Esophagus mucosa (tissue), 1 donor: ENCODE results near the gene TM9SF4. TPM values are rescaled to one million over a fixed set of nuclear protein-coding genes. Genes with fewer than 3 reads are reported as not detected.
A peak's percentile ranks its signal among the peaks of the same experiment; 100 is the strongest.

Experiments
- ATAC-seq: fragments of 200-7000 bp; cut with Tn5 transposase; one replicate; pipeline ENCODE4 v1.9.1; 2020
- total RNA-seq: library from RNA; stranded (reverse); gene quantifications from one replicate; pipeline ENCODE4 v1.2.4, GENCODE V29; 2023
- donor health status: DM: yes; HTN: yes; CAD: no.

Gene TM9SF4
- total RNA-seq: 42.4 TPM

- ATAC-seq: peak; percentile 76
Observed at GRCh38 chr20:32109392-32110172, at the start of gene TM9SF4. TSS of gene TM9SF4 (plus strand) at chr20:32109714. CDS start at chr20:32109741, 27 bp downstream.

GRCh38 chr20:32062776-32063170 is 46.7 kb upstream of the TM9SF4 start:
- peak; percentile 37 for ATAC-seq

- no peak for ATAC-seq
Observed at GRCh38 chr20:32063695-32064094, 45.8 kb upstream of the TM9SF4 start.

- no peak for ATAC-seq
Observed at GRCh38 chr20:32064667-32065066, 44.8 kb upstream of the TM9SF4 start.

- ATAC-seq: no peak
Observed at GRCh38 chr20:32067234-32067821, 42.2 kb upstream of the TM9SF4 start.

- no peak for ATAC-seq
Observed at GRCh38 chr20:32068174-32068573, 41.3 kb upstream of the TM9SF4 start.

GRCh38 chr20:32069711-32070110 is 39.8 kb upstream of the TM9SF4 start:
- no peak for ATAC-seq

GRCh38 chr20:32070282-32070681 is 39.2 kb upstream of the TM9SF4 start:
- ATAC-seq: no peak

DNA sequence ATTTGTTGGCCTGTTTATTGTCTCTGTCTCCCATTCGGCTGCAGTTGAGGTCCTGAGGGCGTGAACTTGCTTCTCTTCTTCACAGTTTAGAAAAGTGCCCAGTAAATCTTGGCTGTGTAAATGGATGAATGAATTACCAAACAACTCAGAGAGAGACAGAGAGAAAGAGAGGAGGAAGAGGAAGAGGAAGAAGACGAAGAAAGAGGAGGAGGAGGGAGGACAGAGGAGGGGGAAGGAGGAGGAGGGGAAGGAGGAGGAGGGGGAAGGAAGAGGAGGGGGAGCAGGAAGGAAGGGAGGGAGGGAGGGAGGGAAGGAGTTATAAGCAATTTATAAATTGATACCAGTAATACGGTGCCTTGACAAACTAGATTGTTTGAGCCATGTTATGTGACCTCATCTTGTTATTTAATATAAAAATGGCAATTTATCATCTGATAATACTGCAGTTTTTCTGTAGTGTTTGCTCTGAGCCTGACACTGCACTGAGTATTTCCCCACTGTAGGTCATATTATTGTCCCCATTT is 38.8 kb upstream of the TM9SF4 start:
- ATAC-seq: no peak

DNA sequence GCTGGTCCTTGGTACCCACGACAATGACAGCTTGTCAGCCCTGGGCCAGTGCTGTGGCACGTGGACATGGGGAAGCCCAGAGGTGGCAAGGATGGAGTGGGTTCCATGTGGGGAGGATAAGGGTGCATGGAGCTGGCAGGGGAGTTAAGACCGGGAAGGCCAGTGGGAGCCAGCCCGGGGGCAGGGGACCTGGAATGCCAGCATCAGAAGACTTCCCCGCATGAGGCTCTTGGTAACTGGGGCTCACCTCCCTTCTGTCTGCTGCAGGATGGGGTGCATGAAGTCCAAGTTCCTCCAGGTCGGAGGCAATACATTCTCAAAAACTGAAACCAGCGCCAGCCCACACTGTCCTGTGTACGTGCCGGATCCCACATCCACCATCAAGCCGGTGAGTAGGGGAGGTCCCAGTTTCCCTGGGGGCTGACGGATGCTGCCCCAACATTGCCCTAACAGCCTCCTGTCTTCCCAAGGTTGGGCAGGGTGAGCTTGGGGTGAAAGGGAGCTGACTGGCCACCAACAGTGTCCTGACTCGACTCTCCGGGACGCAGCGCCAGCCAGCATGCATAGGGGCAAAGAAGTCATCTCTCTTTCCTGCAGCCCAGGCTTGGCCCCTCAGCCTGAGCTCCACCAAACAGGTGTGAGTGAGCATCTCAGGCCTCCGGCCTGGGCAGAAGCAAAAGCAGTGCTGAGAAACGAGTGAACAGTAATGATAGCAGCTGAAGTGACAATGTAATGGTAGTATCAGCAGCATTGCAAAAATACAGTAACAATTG is 37.9 kb upstream of the TM9SF4 start:
- no peak for ATAC-seq

DNA sequence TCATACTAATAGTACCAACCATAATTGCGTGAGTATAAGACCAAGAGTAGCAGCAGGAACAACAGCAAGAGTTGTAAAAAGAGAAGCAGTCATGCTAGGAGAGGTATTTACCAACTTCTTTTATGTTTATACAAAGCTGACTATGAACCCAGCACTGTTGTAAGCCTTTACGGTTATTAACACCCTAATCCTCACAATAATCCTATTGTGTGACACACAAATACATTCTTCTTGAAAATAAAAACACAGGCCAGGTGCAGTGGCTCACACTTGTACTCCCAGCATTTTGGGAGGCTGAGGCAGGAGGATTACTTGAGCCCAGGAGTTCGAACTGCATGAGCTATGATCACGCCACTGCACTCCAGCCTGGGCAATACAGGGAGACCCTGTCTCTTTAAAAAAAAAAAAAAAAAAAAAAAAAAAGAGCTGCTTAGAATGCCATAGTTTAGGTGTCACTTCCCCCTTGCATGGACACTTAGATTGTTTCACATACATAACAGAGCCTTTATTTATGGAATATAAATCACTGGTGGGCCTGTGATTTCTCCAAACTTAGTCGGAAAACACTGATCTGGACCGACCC is 37.3 kb upstream of the TM9SF4 start:
- ATAC-seq: peak; percentile 71

GRCh38 chr20:32075534-32075933 is 34.0 kb upstream of the TM9SF4 start:
- no peak for ATAC-seq

GRCh38 chr20:32077190-32077589 is 32.3 kb upstream of the TM9SF4 start:
- ATAC-seq: no peak

DNA sequence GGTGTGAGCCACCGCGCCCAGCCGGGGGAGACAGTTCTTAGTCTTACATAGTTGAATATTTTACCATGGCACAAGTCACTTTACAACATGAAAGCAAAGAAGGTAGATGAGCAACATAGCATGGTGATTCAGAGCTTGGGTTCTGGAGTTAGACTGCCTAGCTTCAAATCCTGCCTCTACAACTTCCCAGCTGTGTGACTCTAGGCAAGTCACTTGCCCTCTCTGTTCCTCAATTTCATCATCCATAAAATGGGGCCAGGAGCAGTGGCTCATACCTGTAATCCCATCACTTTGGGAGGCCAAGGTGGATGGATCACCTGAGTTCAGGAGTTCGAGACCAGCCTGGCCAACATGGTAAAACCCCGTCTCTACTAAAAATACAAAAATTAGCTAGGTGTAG is 31.2 kb upstream of the TM9SF4 start:
- ATAC-seq: no peak

DNA sequence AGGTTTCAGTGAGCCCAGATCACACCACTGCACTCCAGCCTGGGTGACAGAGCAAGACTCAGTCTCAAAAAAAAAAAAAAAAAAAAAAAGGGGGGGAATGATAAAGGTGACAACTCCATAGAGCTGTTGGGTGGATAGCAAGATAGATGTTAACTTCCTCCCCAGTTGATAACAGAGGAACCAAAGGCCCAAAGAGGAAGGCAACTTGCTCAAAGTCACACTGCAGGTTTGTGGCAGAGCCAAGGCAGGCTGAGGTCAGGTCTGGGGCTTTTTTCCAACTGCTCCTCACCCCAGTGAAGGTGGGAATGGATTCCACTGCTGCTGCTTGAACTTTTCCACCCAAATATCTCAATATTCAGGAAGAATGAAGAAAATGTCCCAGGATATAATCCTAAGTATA is 30.7 kb upstream of the TM9SF4 start:
- ATAC-seq: no peak

DNA sequence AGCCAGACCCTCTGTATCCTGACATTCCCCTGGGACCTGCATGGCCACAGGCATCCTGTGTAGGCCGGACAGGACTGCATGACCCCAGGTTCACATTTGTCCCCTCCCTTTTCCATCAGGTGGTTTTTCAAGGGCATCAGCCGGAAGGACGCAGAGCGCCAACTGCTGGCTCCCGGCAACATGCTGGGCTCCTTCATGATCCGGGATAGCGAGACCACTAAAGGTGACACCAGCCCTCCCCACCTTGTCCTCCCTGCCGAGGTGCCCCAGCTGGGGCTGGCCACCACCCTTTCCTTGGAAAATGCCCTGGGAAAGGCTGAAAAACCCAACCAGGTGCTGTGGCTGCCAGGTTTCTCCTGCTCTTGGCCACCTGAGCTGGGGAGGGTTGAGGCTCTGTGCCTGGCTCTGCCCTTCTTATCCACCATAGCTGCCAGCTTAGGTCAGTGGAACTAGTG is 29.8 kb upstream of the TM9SF4 start:
- no peak for ATAC-seq

GRCh38 chr20:32080783-32081182 is 28.7 kb upstream of the TM9SF4 start:
- no peak for ATAC-seq

GRCh38 chr20:32083469-32083868 is 26.0 kb upstream of the TM9SF4 start:
- ATAC-seq: no peak

DNA sequence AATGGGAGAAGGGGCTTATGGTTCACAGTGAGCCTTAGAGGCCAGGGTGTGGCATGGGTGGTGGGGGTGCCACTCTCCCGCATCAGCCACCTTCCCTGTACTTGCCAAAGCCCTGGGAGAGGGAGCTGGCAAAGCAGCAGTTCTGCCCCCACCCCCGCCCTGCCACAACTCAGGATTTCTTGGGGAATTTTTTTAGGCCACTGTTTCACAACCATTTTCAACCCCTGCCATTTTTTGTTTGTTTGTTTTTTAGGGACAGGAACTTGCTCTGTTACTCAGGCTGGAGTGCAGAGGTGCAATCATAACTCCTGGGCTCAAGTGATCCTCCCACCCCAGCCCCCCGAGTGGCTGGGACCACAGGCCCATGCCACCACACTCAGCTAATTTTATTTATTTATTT is 22.4 kb upstream of the TM9SF4 start:
- no peak for ATAC-seq

GRCh38 chr20:32088759-32089158 is 20.8 kb upstream of the TM9SF4 start:
- no peak for ATAC-seq

DNA sequence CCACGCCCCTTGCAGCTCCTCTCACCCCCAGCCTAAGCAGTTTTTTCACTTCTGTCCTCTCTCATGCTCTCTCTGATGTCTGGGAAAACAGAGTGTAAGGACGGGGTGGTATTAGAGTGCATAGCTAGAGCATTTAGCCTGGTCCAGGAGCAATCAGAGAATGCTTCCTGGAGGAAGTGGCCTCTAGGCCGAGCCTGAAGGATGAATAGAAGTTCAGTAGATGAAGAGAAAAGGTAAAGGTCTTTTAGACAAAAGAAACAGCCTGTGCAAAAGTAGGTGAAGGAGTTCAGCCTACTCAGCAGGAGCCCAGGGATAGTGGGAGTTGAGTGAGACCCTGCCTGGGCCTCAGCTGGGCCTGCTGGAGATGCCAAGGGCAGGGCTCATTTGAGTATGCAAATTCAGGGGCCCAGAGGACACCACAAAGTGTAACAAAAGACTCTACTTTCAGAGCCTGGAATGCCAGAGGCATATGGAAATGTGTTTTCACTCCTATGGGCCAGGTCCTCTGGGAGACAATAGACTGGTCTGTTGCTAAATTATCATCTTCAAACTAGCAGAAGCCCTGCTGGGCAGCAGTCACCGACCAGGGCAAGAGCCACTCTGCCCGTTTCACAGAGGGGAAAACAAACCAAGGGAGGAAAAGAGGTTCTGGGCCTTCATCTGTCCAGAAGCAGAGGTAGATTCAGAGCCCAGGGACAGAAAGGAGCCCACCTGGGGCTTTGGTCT is 19.7 kb upstream of the TM9SF4 start:
- ATAC-seq: no peak

DNA sequence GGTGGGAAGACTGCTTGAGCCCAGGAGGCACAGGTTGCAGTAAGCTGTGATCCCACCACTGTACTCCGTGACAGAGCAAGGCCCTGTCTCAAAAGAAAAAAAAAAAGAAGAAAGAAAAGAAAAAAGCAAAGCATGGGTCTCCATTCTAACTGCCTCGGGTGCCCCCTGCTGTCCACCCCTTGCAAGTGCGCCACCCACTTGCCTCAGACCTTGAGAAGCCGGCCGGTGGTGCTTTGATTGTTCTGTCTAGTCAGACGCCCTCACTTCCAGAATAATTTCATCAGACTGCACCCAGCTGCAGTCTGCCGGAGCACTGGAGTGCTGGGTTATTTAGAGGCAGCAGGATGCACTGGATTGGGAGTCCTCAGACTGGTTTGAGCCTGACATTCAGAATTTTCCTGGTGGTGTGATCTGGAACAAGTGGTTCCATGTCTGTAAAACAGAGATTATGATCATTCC is 17.6 kb upstream of the TM9SF4 start:
- ATAC-seq: peak; percentile 82
